NCI-H128 (cell line): ENCODE data around the gene MPI.
"Not testable (repeated sequence)": the region's sequence is repeated elsewhere in the genome, so short reads cannot be mapped to it uniquely, and the experiment has no call there.

Experiments
- DNase-seq: peaks from one replicate; lab custom pipeline; 2025; ENCODE audit not compliant: unreplicated experiment; lab: John Stamatoyannopoulos, UW

The MPI gene

DNA sequence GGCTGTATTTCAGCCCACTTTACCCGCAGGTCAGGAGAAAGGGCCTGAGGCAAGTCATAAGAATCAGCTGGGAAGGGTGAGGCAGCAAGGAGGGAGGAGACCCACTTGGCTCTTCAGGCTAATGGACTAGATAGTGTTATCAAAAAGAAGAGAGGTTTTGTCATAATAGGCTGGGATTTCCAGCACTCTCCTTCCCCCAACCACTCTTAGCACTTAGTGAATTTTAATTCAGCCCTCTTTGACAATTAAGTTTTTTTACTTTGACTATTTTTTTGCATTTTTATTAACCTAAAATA, 771 bp downstream of the MPI start:
- no peak for DNase-seq

DNA sequence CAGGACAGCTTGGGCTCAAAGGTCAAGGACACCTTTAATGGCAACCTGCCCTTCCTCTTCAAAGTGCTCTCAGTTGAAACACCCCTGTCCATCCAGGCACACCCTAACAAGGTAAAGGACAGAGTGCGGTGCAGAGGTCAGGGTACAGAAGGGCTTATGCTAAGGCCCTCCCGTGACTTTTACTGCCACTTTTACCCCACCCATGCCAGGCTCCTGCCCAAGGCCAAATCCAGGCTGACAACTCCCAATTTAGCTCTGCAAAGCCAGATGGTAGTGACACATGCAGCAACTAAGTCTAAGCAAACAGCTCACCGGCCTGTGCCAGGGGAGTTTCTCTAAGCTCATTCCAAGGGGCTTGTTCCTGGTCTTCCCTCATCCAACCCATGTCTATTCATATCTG, 1.6 kb downstream of the MPI start:
- no peak for DNase-seq

DNA sequence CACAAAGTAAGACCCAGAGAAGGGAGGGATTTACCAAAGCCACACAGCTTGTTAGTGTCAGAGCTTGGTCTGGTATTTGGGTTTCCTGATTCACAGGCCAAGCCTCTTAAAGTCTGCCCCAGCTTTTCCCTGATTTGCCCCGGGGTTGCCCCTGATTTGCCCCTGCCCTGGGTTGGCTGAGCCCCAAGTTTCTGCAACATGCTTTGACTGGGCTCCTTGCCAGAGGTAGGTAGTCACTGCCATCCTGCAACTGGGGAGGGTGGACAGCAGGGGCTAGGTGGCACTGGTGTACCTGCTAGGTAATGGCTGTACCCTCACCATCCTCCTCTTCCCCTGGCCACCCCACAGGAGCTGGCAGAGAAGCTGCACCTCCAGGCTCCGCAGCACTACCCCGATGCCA, 2.5 kb downstream of the MPI start:
- DNase-seq: no peak

DNA sequence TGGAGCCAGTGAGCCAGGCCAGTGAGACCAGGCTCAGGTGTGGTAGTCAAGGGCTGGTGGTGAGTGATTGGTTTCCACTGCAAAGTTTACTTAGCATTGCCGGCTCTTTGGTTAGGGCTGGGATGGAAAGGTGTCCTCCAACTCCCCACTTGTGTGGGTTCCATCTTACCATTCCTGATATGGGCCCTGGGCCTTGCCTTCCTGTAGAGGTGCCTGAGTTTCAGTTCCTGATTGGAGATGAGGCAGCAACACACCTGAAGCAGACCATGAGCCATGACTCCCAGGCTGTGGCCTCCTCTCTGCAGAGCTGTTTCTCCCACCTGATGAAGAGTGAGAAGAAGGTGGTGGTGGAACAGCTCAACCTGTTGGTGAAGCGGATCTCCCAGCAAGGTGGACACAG, 3.1 kb downstream of the MPI start:
- no peak for DNase-seq

DNA sequence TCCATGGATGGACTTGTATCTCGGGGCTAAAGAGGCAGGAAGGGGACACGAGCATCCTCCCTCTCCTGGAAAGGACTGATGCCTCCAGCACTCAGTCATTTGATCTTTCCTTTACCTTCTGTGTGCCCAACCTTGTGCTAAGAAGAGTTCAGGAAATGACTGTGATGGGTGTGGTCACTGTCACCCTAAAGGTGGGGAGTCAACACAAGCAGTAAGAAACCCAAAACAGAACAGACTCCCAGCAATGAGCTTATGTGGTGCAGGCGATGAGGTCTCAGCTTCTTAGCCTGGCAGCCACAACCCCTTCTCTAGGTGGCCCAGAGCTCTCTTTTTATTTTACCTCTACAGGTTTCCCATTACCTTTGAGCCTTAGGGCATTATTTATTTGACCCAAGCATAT, 3.8 kb downstream of the MPI start:
- no peak for DNase-seq

DNA sequence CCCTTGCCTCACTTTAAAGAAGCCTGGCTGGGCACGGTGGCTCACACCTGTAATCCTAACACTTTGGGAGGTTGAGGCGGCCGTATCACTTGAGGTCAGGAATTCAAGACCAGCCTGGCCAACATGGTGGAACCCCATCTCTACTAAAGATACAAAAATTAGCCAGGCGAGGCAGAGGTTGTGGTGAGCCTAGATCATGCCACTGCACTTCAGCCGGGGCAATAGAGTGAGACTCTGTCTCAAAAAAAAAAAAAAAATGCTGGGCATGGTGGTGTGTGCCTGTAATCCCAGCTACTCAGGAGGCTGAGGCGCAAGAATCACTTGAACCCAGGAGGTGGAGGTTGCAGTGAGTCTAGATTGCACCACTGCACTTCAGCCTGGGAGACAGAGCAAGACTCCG, 4.5 kb downstream of the MPI start:
- DNase-seq: not testable (repeated sequence)

DNA sequence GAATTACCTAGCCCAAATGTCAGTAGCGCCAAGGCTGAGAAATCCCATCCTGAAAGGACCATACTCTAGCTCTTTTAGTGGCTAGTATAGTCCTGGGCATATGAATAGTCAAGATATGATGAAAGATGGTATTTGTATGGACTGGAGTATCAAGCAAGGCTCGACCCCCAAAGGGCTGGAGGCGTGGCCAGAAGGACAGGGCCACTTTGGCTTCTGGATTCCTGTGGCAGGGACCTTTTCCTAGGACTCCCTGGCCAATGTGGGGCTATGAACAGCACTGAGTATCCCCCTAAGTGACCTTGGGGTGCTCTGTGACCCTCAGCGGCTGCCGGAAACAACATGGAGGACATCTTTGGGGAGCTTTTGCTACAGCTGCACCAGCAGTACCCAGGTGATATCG, 6.0 kb downstream of the MPI start:
- DNase-seq: no peak

DNA sequence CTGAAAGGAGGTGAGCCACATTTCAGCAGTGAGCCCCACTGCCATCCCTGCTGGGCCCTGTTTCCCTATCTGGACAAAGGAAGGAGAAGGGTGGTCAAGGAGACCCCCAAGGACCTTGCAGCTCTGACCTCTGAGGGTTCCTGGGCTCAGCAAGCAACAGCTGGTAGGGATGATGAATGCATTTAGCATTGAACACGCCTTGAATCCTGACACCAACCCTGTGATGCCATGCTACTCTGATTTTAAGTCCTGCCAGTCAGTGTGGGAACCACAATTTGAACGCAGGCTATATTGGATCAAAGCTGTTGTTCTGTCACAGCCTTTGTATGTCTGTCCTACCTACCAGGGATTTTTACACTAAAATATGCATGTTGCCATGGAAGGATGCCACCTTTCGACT, 6.5 kb downstream of the MPI start:
- no peak for DNase-seq

DNA sequence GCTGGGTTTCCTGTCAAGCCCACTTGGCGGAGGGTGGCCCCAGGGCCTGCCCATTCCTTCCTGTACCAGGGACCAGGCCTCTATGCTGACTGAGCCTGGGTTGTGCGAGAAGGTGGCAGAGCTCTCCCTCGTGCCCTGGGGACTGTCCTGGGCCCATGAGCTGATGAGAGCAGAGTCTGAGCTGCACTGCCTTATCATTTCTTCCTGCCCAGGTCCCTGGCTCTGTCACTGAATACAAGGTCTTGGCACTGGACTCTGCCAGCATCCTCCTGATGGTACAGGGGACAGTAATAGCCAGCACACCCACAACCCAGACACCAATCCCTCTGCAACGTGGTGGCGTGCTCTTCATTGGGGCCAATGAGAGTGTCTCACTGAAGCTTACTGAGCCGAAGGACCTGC, 7.5 kb downstream of the MPI start:
- DNase-seq: no peak

DNA sequence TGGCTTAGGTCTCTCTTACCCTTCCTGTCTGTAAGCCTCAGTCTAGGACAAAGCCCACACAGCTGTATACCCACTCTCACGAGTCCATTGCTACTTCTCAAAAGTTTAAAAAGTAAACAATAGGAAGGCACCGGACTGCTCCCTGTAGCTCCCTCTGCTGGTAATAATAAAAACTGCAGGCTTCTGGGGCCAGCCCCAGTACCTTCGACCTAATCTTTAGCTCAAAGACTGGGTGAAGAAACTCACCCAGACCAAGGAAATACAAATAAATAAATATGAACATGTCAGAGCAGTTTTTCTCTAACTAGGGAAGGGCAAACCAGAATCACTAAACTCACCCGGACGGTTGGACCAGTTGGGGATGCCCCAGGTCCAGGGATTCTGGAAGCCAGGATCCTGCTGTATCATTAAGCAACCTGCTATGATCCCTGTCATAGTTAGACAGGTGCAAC, 11.8 kb downstream of the MPI start:
- peak; percentile 3 for DNase-seq

DNA sequence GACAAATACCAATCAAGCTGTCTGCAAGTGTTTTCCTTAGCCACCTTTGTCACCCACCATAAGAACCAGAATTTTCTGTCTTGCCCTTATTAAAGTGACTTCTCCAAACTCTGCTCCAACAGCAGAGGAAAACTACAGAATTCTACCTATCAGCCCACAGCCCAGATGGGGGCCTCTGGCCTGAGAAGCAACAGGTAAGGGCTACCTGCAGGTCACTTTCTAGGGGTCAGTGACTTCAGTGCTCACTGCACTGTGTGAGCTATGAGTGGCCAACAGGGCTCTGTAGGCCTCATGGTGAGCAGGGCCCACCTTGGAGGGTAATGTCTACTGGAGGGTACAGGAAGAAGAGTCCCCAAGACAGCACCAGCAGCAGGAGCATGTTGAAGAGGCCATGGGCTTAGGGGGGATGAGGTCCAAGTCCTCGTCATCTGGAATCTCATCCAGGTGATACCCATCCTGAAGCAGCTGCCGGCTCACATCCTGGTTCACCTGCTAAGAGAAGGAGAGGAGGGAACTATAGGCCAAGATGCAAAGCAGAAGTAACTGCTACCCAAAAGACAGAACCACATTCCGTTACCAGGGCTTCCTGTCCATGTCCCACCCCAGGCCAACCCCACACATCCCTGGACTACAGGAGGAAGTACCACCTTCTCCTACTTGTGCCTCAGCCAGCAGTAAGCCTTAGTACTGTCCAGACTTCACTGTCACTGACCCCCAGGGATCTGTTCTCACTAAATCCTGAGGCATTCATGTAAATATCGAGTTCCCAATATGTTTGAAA, 12.6 kb downstream of the MPI start:
- DNase-seq: no peak

DNA sequence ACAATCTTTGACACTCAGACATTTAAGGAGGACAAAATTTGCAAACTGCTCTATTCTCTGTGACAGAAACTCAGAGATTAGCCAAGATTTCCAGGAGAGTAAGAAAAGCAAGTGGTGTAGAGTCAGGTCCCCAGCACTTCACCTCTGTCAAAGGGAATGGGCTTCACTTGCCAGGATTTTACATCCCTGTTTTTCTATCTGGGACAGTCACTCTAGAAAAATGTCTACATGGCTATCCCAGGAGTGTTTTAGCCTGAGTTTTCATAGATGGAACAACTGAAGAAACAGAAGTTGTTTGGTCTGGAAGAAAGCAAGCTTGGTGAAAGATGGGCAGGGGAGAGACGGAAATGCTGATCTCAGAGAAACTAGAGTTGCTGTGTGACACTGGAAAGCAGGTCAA, 13.8 kb downstream of the MPI start:
- no peak for DNase-seq

DNA sequence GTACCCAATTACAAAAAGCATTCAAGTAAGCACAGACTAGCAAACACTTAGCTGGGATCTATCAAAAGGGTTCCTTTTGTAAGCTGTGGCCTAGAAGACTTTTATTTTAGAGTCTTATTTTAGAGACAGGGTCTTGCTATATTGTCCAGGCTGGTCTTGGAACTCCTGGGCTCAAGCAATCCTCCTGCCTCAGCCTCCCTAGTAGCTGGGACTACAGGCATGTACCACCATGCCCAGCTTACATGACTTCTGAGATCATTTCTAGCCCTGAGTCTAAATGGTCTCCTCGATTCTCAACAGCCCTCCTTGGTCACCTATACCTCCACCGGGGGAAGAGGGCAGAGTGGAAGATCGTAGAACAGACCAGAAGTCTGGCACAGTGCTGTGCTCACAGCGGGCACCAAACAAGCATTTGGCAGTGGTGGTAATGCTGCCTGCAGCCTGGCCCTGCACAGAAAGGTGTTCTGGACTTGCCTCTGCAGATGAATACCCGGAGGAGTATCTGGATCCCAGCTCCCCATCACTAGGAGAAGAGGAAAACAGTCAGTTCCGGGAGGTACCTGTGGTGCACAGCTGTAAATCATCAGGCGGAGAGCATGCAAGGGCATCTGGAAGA, 14.5 kb downstream of the MPI start:
- DNase-seq: no peak

DNA sequence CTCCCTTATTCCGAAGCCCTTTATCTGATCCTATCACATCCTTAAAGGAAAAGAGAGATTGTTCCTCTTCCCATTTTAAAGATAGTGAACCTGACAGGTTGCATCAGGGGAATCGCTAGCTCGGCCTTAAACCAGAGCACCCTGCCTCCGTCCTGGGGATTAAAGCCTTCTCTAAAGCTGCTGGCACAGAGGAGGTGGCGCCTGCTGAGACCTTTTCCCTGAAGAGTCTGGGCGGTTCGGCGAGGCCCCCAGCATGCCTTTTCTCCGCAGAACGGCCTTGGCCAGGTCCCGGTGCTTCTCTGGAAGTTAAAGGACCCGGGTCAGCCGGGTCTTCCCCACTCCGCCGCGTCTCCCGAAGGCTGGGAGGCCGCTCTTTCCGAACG, 16.2 kb downstream of the MPI start:
- DNase-seq: no peak

DNA sequence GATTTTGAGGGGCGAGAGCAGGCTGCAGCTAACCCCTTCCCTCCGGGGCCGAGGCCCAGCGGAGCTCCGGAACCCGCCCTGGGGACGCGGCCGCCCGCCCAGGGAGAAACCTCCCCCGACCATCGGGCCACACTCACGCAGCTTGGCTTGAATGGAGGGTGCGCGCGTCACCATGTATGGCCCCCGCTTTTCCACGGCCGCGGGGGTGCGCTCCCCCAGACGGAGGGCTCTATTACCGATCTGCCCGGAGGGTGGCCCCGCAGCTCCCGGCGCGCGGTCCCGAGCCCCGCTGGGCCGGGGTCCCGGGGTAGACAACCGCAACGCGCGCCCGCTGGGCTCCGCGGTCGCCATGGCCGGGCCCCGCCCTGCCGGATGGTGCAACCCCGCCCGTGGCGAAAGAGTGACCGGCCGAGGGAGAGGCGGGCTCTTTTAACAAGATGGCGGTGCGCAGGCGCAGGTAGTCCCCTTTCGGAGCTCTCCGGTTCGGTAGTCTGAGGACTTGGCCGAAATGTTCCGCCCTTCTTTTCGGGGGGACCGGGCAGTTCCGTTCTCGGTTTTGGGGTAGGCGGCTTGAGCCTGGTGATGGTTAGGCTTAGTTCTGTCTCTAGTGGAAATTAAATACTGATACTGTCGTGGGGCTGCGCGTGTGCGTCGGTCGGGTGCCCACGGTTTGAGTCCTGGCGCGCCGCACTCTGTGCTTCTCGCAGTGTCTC, 16.8 kb downstream of the MPI start, which contains the start of gene FAM219B:
FAM219B (minus strand) TSS at position 402 of the 713 bp plus-strand sequence; CDS start at position 351, 51 bp downstream.
- peak; percentile 51 for DNase-seq

DNA sequence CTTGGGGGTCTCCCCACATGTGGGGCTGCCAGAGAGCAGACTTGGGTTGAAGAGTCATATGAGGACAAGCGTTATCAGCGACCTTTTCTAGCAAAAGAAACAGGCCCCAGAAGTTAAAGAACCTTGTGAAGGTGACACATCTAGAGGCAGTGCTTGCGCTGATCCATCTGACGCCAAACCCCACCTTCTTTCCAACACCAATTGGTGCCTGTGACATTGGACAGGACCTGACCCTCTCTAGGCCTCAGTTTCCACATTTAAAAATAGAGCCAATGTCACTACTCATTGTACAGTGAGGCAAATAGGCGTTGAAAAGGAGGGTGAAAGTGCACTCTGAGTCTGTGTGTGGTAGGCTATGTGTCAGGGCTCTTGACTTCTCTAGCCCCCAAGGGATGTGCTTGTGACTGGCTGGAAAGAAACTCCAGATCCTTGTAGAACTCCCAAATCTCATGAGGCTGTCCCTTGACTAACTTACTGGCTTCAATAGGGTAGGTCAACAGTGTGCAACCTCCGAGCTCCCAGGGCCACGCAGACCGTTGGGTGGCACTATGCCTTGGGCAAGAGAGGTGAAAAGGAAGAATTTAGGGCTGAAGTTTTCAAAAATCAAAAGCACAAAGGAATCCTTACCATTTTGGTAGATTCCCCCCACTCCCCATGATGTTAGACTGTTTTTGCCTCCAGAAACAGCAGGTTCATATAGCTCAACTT, 17.5 kb downstream of the MPI start:
- no peak for DNase-seq

DNA sequence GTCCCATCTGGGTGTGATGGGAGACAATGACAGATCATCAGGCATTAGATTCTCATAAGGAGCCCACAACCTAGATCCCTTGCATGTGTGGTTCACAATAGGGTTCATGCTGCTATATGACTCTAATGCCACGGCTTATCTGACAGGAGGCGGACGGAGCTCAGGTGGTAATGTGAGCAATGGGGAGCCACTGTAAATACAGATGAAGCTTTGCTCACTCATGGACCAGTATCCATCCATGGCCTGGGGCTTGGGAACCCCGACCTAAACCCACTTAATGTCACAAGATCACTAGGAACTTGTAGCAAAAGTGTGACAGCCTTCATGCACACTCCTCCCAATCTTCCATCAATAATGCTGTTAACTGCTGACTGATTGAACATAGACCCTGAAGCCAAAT, 18.8 kb downstream of the MPI start:
- no peak for DNase-seq

DNA sequence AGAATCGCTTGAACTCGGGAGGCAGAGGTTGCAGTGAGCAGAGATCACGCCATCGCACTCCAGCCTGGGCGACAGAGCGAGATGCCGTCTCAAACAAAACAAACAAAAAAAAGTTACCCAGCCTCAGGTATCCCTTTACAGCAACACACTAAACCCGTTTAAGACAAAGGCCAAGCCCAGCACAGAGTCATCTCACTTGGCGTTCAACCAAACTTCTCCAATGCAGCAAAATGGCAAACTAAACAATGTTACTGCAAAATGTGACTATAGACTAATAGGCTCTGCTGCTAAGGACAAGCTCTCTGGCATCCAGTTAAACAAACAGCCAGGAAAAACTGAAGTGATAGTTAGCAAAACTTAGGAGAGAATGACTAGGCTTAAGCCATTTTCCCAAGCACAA, 23.2 kb downstream of the MPI start:
- no peak for DNase-seq

DNA sequence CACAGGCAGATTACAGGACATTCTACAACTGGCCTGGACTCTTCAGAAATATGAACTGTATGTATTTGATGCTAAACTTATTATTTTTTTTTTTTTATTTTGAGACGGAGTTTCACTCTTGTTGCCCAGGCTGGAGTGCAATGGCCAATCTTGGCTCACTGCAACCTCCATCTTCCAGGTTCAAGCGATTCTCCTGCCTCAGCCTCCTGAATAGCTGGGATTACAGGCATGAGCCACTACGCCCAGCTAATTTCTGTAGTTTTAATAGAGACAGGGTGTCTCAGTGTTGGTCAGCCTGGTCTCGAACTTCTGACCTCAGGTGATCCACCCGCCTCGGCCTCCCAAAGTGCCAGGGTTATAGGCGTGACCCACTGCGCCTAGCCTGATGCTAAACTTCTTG, 24.0 kb downstream of the MPI start:
- not testable (repeated sequence) for DNase-seq

DNA sequence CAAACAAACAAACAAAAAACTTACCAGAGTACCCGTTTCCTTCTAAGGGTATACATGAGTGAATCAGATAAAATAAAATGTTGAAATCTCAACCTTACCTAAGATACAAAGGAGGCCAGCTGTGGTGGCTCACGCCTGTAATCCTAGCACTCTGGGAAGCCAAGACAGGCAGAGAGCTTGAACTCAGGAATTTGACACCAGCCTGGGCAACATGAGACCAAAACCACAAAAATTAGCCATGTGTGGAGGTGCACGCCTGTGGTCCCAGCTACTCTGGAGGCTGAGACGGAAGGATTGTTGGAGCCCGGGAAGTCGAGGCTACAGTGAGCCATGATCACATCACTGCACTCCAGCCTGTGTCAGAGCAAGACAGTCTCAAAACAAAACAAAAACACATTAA, 27.8 kb downstream of the MPI start:
- no peak for DNase-seq

DNA sequence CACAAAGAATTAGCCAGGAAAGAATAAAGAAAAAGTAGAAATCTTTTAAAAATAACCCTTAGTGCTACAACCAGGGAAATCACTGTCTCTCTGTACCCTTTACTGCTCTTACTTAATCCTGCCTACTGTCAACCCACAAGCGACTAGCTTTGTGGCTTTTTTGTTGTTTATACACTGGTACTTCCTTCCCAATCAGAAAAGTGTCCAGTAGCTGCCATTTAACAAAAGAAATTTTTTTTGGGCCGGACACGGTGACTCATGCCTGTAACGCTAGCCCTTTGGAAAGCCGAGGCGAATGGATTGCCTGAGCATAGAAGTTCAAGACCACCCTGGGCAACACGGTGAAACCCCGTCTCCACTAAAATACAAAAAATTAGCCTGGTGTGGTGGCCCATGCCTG, 30.6 kb downstream of the MPI start:
- no peak for DNase-seq

DNA sequence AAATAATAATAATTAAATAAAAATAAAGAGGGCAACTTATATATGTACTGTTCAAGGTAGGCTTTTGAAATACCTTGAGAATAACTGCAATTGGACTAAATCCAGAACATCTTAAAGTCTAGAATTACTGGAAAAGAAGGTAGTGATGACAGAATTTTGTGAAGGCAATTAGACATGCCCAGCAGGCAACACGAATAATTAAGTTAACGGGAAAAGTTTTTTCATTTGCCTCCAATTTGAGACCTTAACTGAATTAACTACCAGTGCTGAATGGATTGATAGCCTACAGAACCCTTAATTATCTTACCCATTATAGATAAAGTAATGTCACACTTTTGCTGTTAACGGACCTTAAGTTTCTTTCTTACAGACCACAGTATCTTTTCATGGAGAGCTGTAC, 34.7 kb downstream of the MPI start:
- DNase-seq: no peak
